ENCODE data around the gene PARD3.

The PARD3 gene

GRCh38 chr10:34739915-34740314 lies 75.2 kb downstream of the PARD3 start:
- Histone ChIP-seq H3K9me3 (ENCODE audit: control insufficient read depth in 1 of 2, low read length in 2 of 2) (no peaks in the 10 kb centered on the region), H3K36me3 (ENCODE audit: control insufficient read depth in 1 of 2, insufficient read depth in 2 of 2, low read length in 2 of 2) (no peaks in the 10 kb centered on the region), H3K27ac (ENCODE audit: low read length) (no peak overlapping the region), H3K27me3 (ENCODE audit: low read depth, low read length) (no peaks in the 10 kb centered on the region), H3K4me1 (ENCODE audit: control insufficient read depth in 1 of 2, insufficient read depth in 2 of 2, low read length in 2 of 2) (peaks cover 0 to 46% of the 10 kb centered on the region in 2 donors), H3K4me3 (ENCODE audit: low read depth in 1 of 2, low read length in 2 of 2) (peak overlapping the region in 1 of 2 donors; percentile 23)

- H3K27ac ChIP-seq (ENCODE audit: low read length): no peak overlapping the region
Measured at GRCh38 chr10:34737772-34738169, 77.3 kb downstream of the PARD3 start.

GRCh38 chr10:34736976-34737771 lies 77.9 kb downstream of the PARD3 start:
- Histone ChIP-seq H3K27ac (ENCODE audit: low read length) (peak overlapping the region; percentile 26), H3K4me1 (ENCODE audit: control insufficient read depth in 1 of 2, insufficient read depth in 2 of 2, low read length in 2 of 2) (peaks cover 0 to 30% of the 10 kb centered on the region in 2 donors), H3K36me3 (ENCODE audit: control insufficient read depth in 1 of 2, insufficient read depth in 2 of 2, low read length in 2 of 2) (no peaks in the 10 kb centered on the region), H3K9me3 (ENCODE audit: control insufficient read depth in 1 of 2, low read length in 2 of 2) (no peaks in the 10 kb centered on the region), H3K4me3 (ENCODE audit: low read depth in 1 of 2, low read length in 2 of 2) (no peak overlapping the region), H3K27me3 (ENCODE audit: low read depth, low read length) (no peaks in the 10 kb centered on the region)

More at GRCh38 chr10:34737772-34738169, 77.3 kb downstream of the PARD3 start:
- Histone ChIP-seq H3K27me3 (ENCODE audit: low read depth, low read length) (no peaks in the 10 kb centered on the region), H3K9me3 (ENCODE audit: control insufficient read depth in 1 of 2, low read length in 2 of 2) (no peaks in the 10 kb centered on the region), H3K36me3 (ENCODE audit: control insufficient read depth in 1 of 2, insufficient read depth in 2 of 2, low read length in 2 of 2) (no peaks in the 10 kb centered on the region), H3K4me3 (ENCODE audit: low read depth in 1 of 2, low read length in 2 of 2) (no peak overlapping the region), H3K4me1 (ENCODE audit: control insufficient read depth in 1 of 2, insufficient read depth in 2 of 2, low read length in 2 of 2) (peaks cover 0 to 32% of the 10 kb centered on the region in 2 donors)

- Histone ChIP-seq H3K4me3 (ENCODE audit: low read depth in 1 of 2, low read length in 2 of 2) (no peak overlapping the region), H3K36me3 (ENCODE audit: control insufficient read depth in 1 of 2, insufficient read depth in 2 of 2, low read length in 2 of 2) (no peaks in the 10 kb centered on the region), H3K27ac (ENCODE audit: low read length) (no peak overlapping the region), H3K27me3 (ENCODE audit: low read depth, low read length) (no peaks in the 10 kb centered on the region), H3K9me3 (ENCODE audit: control insufficient read depth in 1 of 2, low read length in 2 of 2) (no peaks in the 10 kb centered on the region), H3K4me1 (ENCODE audit: control insufficient read depth in 1 of 2, insufficient read depth in 2 of 2, low read length in 2 of 2) (peaks cover 3 to 36% of the 10 kb centered on the region in 2 donors)
Measured at GRCh38 chr10:34734918-34735317, 80.2 kb downstream of the PARD3 start.

- no peak overlapping the region for H3K4me3 ChIP-seq (ENCODE audit: low read depth in 1 of 2, low read length in 2 of 2)
- H3K27ac ChIP-seq (ENCODE audit: low read length): no peak overlapping the region
- no peaks in the 10 kb centered on the region for H3K27me3 ChIP-seq (ENCODE audit: low read depth, low read length)
- peaks cover 3 to 31% of the 10 kb centered on the region in 2 donors for H3K4me1 ChIP-seq (ENCODE audit: control insufficient read depth in 1 of 2, insufficient read depth in 2 of 2, low read length in 2 of 2)
- no peaks in the 10 kb centered on the region for H3K36me3 ChIP-seq (ENCODE audit: control insufficient read depth in 1 of 2, insufficient read depth in 2 of 2, low read length in 2 of 2)
- no peaks in the 10 kb centered on the region for H3K9me3 ChIP-seq (ENCODE audit: control insufficient read depth in 1 of 2, low read length in 2 of 2)
Measured at GRCh38 chr10:34732926-34733325, 82.2 kb downstream of the PARD3 start.

GRCh38 chr10:34731885-34732701 lies 83.0 kb downstream of the PARD3 start:
- H3K36me3 ChIP-seq (ENCODE audit: control insufficient read depth in 1 of 2, insufficient read depth in 2 of 2, low read length in 2 of 2): no peaks in the 10 kb centered on the region
- H3K27me3 ChIP-seq (ENCODE audit: low read depth, low read length): no peaks in the 10 kb centered on the region
- no peak overlapping the region for H3K27ac ChIP-seq (ENCODE audit: low read length)
- H3K9me3 ChIP-seq (ENCODE audit: control insufficient read depth in 1 of 2, low read length in 2 of 2): no peaks in the 10 kb centered on the region
- no peak overlapping the region for H3K4me3 ChIP-seq (ENCODE audit: low read depth in 1 of 2, low read length in 2 of 2)
- H3K4me1 ChIP-seq (ENCODE audit: control insufficient read depth in 1 of 2, insufficient read depth in 2 of 2, low read length in 2 of 2): peaks cover 3 to 37% of the 10 kb centered on the region in 2 donors

GRCh38 chr10:34731213-34731612 lies 83.9 kb downstream of the PARD3 start:
- H3K4me3 ChIP-seq (ENCODE audit: low read depth in 1 of 2, low read length in 2 of 2): no peak overlapping the region
- H3K4me1 ChIP-seq (ENCODE audit: control insufficient read depth in 1 of 2, insufficient read depth in 2 of 2, low read length in 2 of 2): peaks cover 3 to 41% of the 10 kb centered on the region in 2 donors
- H3K27me3 ChIP-seq (ENCODE audit: low read depth, low read length): no peaks in the 10 kb centered on the region
- H3K9me3 ChIP-seq (ENCODE audit: control insufficient read depth in 1 of 2, low read length in 2 of 2): no peaks in the 10 kb centered on the region
- no peaks in the 10 kb centered on the region for H3K36me3 ChIP-seq (ENCODE audit: control insufficient read depth in 1 of 2, insufficient read depth in 2 of 2, low read length in 2 of 2)
- no peak overlapping the region for H3K27ac ChIP-seq (ENCODE audit: low read length)

- no peak overlapping the region for H3K27ac ChIP-seq (ENCODE audit: low read length)
- H3K4me1 ChIP-seq (ENCODE audit: control insufficient read depth in 1 of 2, insufficient read depth in 2 of 2, low read length in 2 of 2): peaks cover 3 to 41% of the 10 kb centered on the region in 2 donors
- no peaks in the 10 kb centered on the region for H3K27me3 ChIP-seq (ENCODE audit: low read depth, low read length)
- H3K4me3 ChIP-seq (ENCODE audit: low read depth in 1 of 2, low read length in 2 of 2): no peak overlapping the region
- no peaks in the 10 kb centered on the region for H3K36me3 ChIP-seq (ENCODE audit: control insufficient read depth in 1 of 2, insufficient read depth in 2 of 2, low read length in 2 of 2)
- H3K9me3 ChIP-seq (ENCODE audit: control insufficient read depth in 1 of 2, low read length in 2 of 2): no peaks in the 10 kb centered on the region
Measured at GRCh38 chr10:34730726-34731125, 84.4 kb downstream of the PARD3 start.

- Histone ChIP-seq H3K27me3 (ENCODE audit: low read depth, low read length) (no peaks in the 10 kb centered on the region), H3K4me3 (ENCODE audit: low read depth in 1 of 2, low read length in 2 of 2) (no peak overlapping the region), H3K27ac (ENCODE audit: low read length) (no peak overlapping the region), H3K9me3 (ENCODE audit: control insufficient read depth in 1 of 2, low read length in 2 of 2) (no peaks in the 10 kb centered on the region), H3K4me1 (ENCODE audit: control insufficient read depth in 1 of 2, insufficient read depth in 2 of 2, low read length in 2 of 2) (peaks cover 3 to 41% of the 10 kb centered on the region in 2 donors), H3K36me3 (ENCODE audit: control insufficient read depth in 1 of 2, insufficient read depth in 2 of 2, low read length in 2 of 2) (no peaks in the 10 kb centered on the region)
Measured at GRCh38 chr10:34729619-34730018, 85.5 kb downstream of the PARD3 start.

- H3K27ac ChIP-seq (ENCODE audit: low read length): no peak overlapping the region
- no peaks in the 10 kb centered on the region for H3K36me3 ChIP-seq (ENCODE audit: control insufficient read depth in 1 of 2, insufficient read depth in 2 of 2, low read length in 2 of 2)
- H3K4me3 ChIP-seq (ENCODE audit: low read depth in 1 of 2, low read length in 2 of 2): no peak overlapping the region
- H3K4me1 ChIP-seq (ENCODE audit: control insufficient read depth in 1 of 2, insufficient read depth in 2 of 2, low read length in 2 of 2): peaks cover 3 to 50% of the 10 kb centered on the region in 2 donors
- no peaks in the 10 kb centered on the region for H3K27me3 ChIP-seq (ENCODE audit: low read depth, low read length)
- no peaks in the 10 kb centered on the region for H3K9me3 ChIP-seq (ENCODE audit: control insufficient read depth in 1 of 2, low read length in 2 of 2)
Measured at GRCh38 chr10:34728361-34728760, 86.7 kb downstream of the PARD3 start.

GRCh38 chr10:34727595-34728033 lies 87.5 kb downstream of the PARD3 start:
- Histone ChIP-seq H3K4me3 (ENCODE audit: low read depth in 1 of 2, low read length in 2 of 2) (no peak overlapping the region), H3K9me3 (ENCODE audit: control insufficient read depth in 1 of 2, low read length in 2 of 2) (no peaks in the 10 kb centered on the region), H3K27ac (ENCODE audit: low read length) (no peak overlapping the region), H3K36me3 (ENCODE audit: control insufficient read depth in 1 of 2, insufficient read depth in 2 of 2, low read length in 2 of 2) (no peaks in the 10 kb centered on the region), H3K4me1 (ENCODE audit: control insufficient read depth in 1 of 2, insufficient read depth in 2 of 2, low read length in 2 of 2) (peaks cover 3 to 50% of the 10 kb centered on the region in 2 donors), H3K27me3 (ENCODE audit: low read depth, low read length) (no peaks in the 10 kb centered on the region)

Measured in muscle layer of duodenum (tissue), 2 donors.